Measurements from ENCODE around the gene STXBP6. TPM values are rescaled to one million over a fixed set of nuclear protein-coding genes. Genes with fewer than 3 reads are reported as not detected.
A peak's percentile ranks its signal among the peaks of the same experiment; 100 is the strongest.

STXBP6 gene
- total RNA-seq, result 10 to 100 TPM; 11.9 to 30.5 (median 14.6) TPM

DNA sequence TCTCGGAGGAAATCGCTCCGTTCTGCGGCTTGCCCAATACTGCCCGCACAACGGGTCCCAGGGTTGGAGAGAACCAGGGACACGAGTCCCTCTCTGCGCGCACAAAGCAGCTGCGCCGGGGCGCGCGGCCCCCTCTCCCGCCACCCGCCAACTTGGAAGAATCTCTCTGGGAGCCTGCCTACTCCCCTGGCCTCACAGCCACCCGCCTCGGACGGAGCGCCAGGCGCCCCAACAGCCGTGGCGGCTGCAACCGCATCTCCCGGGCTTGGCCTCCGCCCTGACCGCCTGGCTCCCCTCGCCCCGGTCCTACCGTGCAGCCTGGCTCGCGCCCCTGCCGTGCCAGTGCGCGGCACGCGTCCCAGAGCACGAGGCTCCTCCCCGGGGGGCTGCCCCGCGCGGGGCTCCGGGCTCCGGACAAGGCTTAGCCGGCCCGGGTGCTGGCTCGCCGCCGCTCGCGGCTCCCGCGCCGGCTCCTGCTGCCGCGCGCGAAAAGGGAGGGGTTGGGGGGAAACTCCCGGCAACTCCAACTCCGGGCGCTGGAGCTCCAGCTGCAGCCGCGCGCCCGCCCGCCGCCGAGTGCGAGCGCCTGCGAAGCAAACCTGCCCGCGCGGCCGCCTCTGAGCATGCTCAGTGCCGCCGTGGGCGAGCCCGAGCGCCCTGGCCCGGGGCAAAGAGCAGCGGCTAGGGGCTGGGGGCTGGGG is at the start of gene STXBP6:
STXBP6 (minus strand) TSS at position 580 of the 701 bp plus-strand sequence. CDS start 75,329 bp downstream, outside the sequence.
- Histone ChIP-seq H3K9me3 (no peaks in the 10 kb centered on the region), H3K4me1 (peaks cover 0 to 4% of the 10 kb centered on the region in 2 donors), H3K4me3 (peak within 1 kb of the TSS; percentile 34 to 49), H3K36me3 (no peaks in the 10 kb centered on the region), H3K27ac (peak within 1 kb of the TSS; percentile 55 to 56), H3K27me3 (no peaks in the 10 kb centered on the region)
- intact Hi-C loops (cut with DNase I; ENCODE audit: low total_unique reads), result no loop called here
- DNase-seq, result peak; percentile 39 to 70
- TF ChIP-seq, protein P1, sequence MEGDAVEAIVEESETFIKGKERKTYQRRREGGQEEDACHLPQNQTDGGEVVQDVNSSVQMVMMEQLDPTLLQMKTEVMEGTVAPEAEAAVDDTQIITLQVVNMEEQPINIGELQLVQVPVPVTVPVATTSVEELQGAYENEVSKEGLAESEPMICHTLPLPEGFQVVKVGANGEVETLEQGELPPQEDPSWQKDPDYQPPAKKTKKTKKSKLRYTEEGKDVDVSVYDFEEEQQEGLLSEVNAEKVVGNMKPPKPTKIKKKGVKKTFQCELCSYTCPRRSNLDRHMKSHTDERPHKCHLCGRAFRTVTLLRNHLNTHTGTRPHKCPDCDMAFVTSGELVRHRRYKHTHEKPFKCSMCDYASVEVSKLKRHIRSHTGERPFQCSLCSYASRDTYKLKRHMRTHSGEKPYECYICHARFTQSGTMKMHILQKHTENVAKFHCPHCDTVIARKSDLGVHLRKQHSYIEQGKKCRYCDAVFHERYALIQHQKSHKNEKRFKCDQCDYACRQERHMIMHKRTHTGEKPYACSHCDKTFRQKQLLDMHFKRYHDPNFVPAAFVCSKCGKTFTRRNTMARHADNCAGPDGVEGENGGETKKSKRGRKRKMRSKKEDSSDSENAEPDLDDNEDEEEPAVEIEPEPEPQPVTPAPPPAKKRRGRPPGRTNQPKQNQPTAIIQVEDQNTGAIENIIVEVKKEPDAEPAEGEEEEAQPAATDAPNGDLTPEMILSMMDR (IDR thresholded peaks at IDR 0.05), result no peak
- peak; percentile 10 to 43 for TF ChIP-seq POLR2A (IDR thresholded peaks at IDR 0.05)

DNA sequence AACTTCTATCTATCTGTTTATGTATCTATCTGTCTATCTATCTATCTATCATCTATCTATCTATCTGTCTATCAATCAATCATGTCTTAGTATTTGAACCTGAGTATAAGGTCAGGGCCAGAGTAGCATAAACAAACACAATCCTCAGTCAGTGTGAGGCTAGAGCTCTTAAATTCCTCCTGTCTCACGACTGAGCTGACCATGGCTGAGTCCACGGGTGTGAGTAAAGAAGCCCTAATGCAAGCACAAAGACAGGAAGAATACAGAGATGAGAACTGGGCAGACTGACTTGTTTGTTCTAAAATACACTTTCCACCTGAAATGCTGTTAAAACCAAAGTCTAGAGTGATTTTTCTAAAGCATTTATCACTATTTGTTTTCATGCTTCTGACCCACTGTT is 47.2 kb upstream of the STXBP6 start:
- Histone ChIP-seq H3K36me3 (no peaks in the 10 kb centered on the region), H3K9me3 (no peaks in the 10 kb centered on the region), H3K4me1 (no peaks in the 10 kb centered on the region), H3K27ac (no peak overlapping the region), H3K4me3 (no peak overlapping the region), H3K27me3 (no peaks in the 10 kb centered on the region)
- DNase-seq, result no peak
- TF ChIP-seq POLR2A (IDR thresholded peaks at IDR 0.05), result no peak
- TF ChIP-seq, protein P1 (IDR thresholded peaks at IDR 0.05), result no peak
- intact Hi-C loops (cut with DNase I; ENCODE audit: low total_unique reads), result no loop called here

DNA sequence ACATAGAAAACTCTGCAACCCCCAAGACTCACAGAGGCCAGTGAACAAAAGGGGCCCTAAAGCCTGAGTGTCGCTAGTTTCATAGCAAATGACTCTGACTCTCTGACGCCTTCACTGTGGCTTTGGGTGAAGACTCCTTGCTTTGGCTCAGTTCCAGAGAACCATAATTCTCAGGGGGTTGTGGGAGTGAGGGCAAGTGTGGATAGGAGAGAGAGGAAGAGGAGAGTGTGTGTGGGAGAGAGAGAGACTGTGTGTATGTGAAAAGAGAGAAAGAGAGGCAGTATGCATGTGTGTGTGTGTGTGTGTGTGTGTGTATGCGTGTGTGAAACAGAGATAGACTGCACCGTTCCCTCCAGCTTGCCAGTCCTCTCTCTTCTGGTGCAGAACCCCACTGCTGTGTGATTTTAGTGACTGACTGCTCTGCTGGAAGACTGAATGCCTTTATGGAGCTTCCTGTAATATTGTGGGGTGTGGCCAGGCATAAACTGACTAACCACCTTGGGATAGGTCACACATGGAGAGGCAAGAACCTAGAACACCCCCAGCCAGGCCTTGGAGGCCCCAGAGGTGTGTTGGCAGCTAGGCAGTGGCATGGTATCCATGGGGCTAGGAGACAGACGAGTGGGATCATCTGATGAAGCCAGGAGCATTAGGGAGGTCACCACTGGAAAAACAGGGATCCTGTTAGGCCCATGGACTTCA is 45.9 kb upstream of the STXBP6 start:
- intact Hi-C loops (cut with DNase I; ENCODE audit: low total_unique reads), result no loop called here
- TF ChIP-seq POLR2A (IDR thresholded peaks at IDR 0.05), result no peak
- TF ChIP-seq, protein P1 (IDR thresholded peaks at IDR 0.05), result no peak

DNA sequence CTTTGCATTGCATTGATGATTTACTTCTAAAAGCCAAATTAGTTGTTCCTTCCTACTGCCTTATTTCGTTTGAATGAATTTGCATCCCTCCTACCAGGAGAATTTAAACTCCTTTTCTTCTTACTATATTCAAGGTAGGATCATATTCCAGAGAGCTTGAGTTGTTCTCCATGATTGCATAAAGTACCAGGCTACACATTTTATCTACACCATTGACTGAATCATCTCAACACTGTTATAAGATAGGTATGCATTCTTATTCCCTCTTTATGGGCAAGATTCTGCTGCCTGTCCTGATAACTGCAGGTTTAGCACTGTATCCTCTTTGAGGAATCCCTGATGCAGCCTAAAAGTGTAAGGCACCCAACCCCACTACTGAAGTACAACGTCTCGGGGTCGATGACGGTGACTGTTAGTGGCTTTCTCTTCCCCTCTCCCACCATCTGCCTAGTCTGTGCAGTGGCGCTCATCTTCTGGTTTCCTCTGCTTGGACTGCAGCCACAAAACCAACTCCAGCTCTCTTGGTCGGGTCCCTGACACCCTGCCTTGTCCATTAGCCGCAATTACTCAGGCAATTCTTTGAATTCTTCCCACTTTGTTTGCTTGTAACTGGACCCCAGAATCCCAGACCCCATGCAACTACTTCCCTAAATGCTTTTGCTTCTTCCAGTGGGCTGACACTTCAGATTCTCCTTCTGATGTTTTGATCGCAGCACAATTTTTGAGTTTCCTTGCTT is 44.4 kb upstream of the STXBP6 start:
- no peaks in the 10 kb centered on the region for H3K27me3 ChIP-seq
- H3K4me1 ChIP-seq, result no peaks in the 10 kb centered on the region
- H3K27ac ChIP-seq, result no peak overlapping the region
- H3K4me3 ChIP-seq, result no peak overlapping the region
- no peaks in the 10 kb centered on the region for H3K36me3 ChIP-seq
- no peaks in the 10 kb centered on the region for H3K9me3 ChIP-seq
- no peak for DNase-seq
- intact Hi-C loops (cut with DNase I; ENCODE audit: low total_unique reads), result no loop called here
- TF ChIP-seq POLR2A (IDR thresholded peaks at IDR 0.05), result no peak
- TF ChIP-seq, protein P1 (IDR thresholded peaks at IDR 0.05), result no peak

More for the DNA sequence above, 45.9 kb upstream of the STXBP6 start:
- no peaks in the 10 kb centered on the region for H3K4me1 ChIP-seq
- H3K27ac ChIP-seq, result no peak overlapping the region
- no peak overlapping the region for H3K4me3 ChIP-seq
- H3K27me3 ChIP-seq, result no peaks in the 10 kb centered on the region
- no peaks in the 10 kb centered on the region for H3K36me3 ChIP-seq
- H3K9me3 ChIP-seq, result no peaks in the 10 kb centered on the region
- DNase-seq, result no peak

Measured in uterus (tissue), 4 donors.